Measurements from ENCODE around the gene ANTXR1. TPM values are rescaled to one million over a fixed set of nuclear protein-coding genes. Genes with fewer than 3 reads are reported as not detected.
A peak's percentile ranks its signal among the peaks of the same experiment; 100 is the strongest.

ANTXR1 gene
- total and polyA plus RNA-seq, 2 experiments from 2014 or later, result 29.1 to 34.7 TPM

DNA sequence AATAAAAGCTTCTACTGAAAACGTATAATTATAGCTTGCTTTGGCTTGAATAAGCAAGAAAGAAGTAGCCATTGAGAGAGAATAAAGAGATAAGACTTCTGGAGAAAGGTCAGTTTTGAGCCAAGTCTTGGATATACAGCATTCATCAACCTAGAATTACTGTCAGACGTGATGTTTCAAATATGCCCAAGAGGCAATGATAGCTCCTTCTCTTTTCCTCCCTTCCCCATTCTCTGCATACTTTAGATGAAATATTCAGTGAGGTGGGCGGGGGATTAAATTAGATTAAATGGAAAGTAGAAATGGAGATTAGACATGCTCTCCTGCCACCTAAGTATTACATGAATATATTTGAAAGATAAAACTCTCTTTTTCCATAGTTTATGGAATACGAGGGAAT, 8.7 kb downstream of the ANTXR1 start:
- Histone ChIP-seq H3K27ac (no peak overlapping the region), H3K9me2 (replicated peaks; ENCODE audit: insufficient read depth) (no peaks in the 10 kb centered on the region), H4K20me1 (ENCODE audit: insufficient read depth, poor library complexity, severe bottlenecking) (peaks cover 28% of the 10 kb centered on the region), H3K4me3 (no peak overlapping the region), H3K4me2 (no peak overlapping the region), H3K27me3 (no peaks in the 10 kb centered on the region), H3K79me2 (peaks cover 73% of the 10 kb centered on the region), H3K9me3 (ENCODE audit: low read depth) (no peaks in the 10 kb centered on the region), H2AFZ (no peak overlapping the region), H3K36me3 (replicated peaks; ENCODE audit: insufficient read depth, low read depth) (no peaks in the 10 kb centered on the region), H3K4me1 (ENCODE audit: insufficient read depth) (peaks cover 6% of the 10 kb centered on the region)
- 89% methylated on average over 4 of the region's 4 CpGs for WGBS (ENCODE audit: low lambda C conversion rate, missing lambda C conversion rate)
- TF ChIP-seq EZH2phosphoT487 (IDR thresholded peaks at IDR 0.05; ENCODE audit: low read depth, severe bottlenecking, unreplicated experiment) (no peak), EZH2 (IDR thresholded peaks at IDR 0.05; ENCODE audit: borderline replicate concordance) (no peak)
- TF ChIP-seq, protein P1, sequence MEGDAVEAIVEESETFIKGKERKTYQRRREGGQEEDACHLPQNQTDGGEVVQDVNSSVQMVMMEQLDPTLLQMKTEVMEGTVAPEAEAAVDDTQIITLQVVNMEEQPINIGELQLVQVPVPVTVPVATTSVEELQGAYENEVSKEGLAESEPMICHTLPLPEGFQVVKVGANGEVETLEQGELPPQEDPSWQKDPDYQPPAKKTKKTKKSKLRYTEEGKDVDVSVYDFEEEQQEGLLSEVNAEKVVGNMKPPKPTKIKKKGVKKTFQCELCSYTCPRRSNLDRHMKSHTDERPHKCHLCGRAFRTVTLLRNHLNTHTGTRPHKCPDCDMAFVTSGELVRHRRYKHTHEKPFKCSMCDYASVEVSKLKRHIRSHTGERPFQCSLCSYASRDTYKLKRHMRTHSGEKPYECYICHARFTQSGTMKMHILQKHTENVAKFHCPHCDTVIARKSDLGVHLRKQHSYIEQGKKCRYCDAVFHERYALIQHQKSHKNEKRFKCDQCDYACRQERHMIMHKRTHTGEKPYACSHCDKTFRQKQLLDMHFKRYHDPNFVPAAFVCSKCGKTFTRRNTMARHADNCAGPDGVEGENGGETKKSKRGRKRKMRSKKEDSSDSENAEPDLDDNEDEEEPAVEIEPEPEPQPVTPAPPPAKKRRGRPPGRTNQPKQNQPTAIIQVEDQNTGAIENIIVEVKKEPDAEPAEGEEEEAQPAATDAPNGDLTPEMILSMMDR (IDR thresholded peaks at IDR 0.05; ENCODE audit: poor library complexity), result no peak
- no peak for DNase-seq (ENCODE audit: low spot score)

DNA sequence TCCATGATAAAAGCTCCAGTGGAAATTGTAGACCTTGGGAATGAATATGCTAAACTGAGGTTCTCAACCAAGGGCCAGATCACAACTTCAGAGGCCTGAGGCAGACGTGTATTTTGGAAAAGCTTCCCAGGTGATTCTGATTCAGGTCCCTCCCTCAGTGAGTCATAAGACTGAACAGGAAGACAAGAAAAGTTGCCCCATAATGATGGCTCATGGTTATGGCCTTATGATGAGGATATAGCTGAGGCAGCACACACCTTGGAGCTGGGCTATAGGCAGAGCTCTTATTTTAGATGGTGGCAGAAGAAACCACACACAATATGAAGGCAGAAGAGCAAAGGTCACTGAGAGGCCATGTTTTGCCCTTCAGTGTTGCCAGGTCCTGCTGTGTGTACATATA, 9.6 kb downstream of the ANTXR1 start:
- WGBS (ENCODE audit: low lambda C conversion rate, missing lambda C conversion rate), result 85% methylated on average over 1 of the region's 1 CpG
- Histone ChIP-seq H3K4me1 (ENCODE audit: insufficient read depth) (peaks cover 3% of the 10 kb centered on the region), H3K27me3 (no peaks in the 10 kb centered on the region), H4K20me1 (ENCODE audit: insufficient read depth, poor library complexity, severe bottlenecking) (peaks cover 22% of the 10 kb centered on the region), H3K27ac (no peak overlapping the region), H3K4me3 (no peak overlapping the region), H3K79me2 (peaks cover 67% of the 10 kb centered on the region), H2AFZ (no peak overlapping the region), H3K4me2 (no peak overlapping the region), H3K36me3 (replicated peaks; ENCODE audit: insufficient read depth, low read depth) (no peaks in the 10 kb centered on the region), H3K9me3 (ENCODE audit: low read depth) (no peaks in the 10 kb centered on the region), H3K9me2 (replicated peaks; ENCODE audit: insufficient read depth) (no peaks in the 10 kb centered on the region)
- DNase-seq (ENCODE audit: low spot score), result no peak
- TF ChIP-seq, protein P1 (IDR thresholded peaks at IDR 0.05; ENCODE audit: poor library complexity), result no peak
- TF ChIP-seq EZH2 (IDR thresholded peaks at IDR 0.05; ENCODE audit: borderline replicate concordance), result no peak
- no peak for TF ChIP-seq EZH2phosphoT487 (IDR thresholded peaks at IDR 0.05; ENCODE audit: low read depth, severe bottlenecking, unreplicated experiment)

DNA sequence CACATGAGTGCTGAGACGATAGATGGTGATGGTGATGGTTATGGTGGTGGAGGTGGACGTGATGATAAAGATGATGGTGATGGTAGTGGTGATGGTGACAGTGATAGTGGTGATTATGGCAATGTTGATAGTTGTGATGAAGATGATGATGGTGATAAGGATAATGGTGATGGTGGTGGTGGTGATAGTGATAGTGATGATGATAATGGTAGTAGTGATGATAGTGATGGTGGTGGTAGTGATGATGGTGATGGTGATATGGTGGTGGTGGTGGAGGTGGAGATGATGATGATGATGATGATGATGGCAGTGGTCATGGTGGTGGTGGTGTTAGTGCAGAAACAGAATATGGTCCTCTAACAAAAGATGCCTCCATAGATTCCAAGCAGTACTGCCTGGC, 10.3 kb downstream of the ANTXR1 start:
- Histone ChIP-seq H3K9me2 (replicated peaks; ENCODE audit: insufficient read depth) (no peaks in the 10 kb centered on the region), H3K27me3 (no peaks in the 10 kb centered on the region), H3K36me3 (replicated peaks; ENCODE audit: insufficient read depth, low read depth) (no peaks in the 10 kb centered on the region), H3K79me2 (peaks cover 61% of the 10 kb centered on the region), H3K9me3 (ENCODE audit: low read depth) (no peaks in the 10 kb centered on the region), H3K4me3 (no peak overlapping the region), H4K20me1 (ENCODE audit: insufficient read depth, poor library complexity, severe bottlenecking) (peaks cover 15% of the 10 kb centered on the region), H2AFZ (no peak overlapping the region), H3K4me1 (ENCODE audit: insufficient read depth) (no peaks in the 10 kb centered on the region), H3K4me2 (no peak overlapping the region), H3K27ac (no peak overlapping the region)
- TF ChIP-seq EZH2 (IDR thresholded peaks at IDR 0.05; ENCODE audit: borderline replicate concordance), result no peak
- TF ChIP-seq EZH2phosphoT487 (IDR thresholded peaks at IDR 0.05; ENCODE audit: low read depth, severe bottlenecking, unreplicated experiment), result no peak
- TF ChIP-seq, protein P1 (IDR thresholded peaks at IDR 0.05; ENCODE audit: poor library complexity), result no peak
- no peak for DNase-seq (ENCODE audit: low spot score)
- WGBS (ENCODE audit: low lambda C conversion rate, missing lambda C conversion rate), result 95% methylated on average over 2 of the region's 2 CpGs

DNA sequence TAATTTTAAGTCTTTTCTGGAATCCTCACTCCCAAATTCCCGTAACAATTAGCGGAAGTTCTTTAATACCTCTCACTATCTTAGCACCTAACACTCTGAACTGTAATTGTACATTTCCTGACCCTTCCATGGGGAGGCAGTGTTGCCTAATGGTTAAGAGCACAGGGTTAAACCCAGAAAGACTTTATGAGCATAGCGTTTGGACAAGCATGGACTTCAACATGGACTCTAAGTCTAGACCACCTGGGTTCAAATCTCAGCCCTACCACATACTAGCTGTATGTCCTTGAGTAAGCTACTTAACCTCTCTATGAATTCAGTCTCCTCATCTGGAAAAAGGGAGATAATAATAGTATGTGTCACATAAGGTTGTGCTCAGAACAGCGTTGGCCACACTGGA, 13.0 kb downstream of the ANTXR1 start:
- H3K27ac ChIP-seq, result no peak overlapping the region
- H3K4me3 ChIP-seq, result no peak overlapping the region
- no peak overlapping the region for H2AFZ ChIP-seq
- H3K9me3 ChIP-seq (ENCODE audit: low read depth), result no peaks in the 10 kb centered on the region
- no peak for TF ChIP-seq EZH2phosphoT487 (IDR thresholded peaks at IDR 0.05; ENCODE audit: low read depth, severe bottlenecking, unreplicated experiment)
- TF ChIP-seq EZH2 (IDR thresholded peaks at IDR 0.05; ENCODE audit: borderline replicate concordance), result no peak
- TF ChIP-seq, protein P1 (IDR thresholded peaks at IDR 0.05; ENCODE audit: poor library complexity), result peak; percentile 51
- H3K4me1 ChIP-seq (ENCODE audit: insufficient read depth), result no peaks in the 10 kb centered on the region
- H3K4me2 ChIP-seq, result no peak overlapping the region
- WGBS (ENCODE audit: low lambda C conversion rate, missing lambda C conversion rate), result 80% methylated on average over 4 of the region's 4 CpGs
- peaks cover 50% of the 10 kb centered on the region for H3K79me2 ChIP-seq
- DNase-seq (ENCODE audit: low spot score), result peak; percentile 52
- no peaks in the 10 kb centered on the region for H3K36me3 ChIP-seq (replicated peaks; ENCODE audit: insufficient read depth, low read depth)
- peaks cover 4% of the 10 kb centered on the region for H4K20me1 ChIP-seq (ENCODE audit: insufficient read depth, poor library complexity, severe bottlenecking)
- no peaks in the 10 kb centered on the region for H3K9me2 ChIP-seq (replicated peaks; ENCODE audit: insufficient read depth)
- H3K27me3 ChIP-seq, result no peaks in the 10 kb centered on the region

Measured in hepatocyte (in vitro differentiated cells).